Urinary bladder (tissue), 4 donors: ENCODE measurements around the gene PIP4K2C. TPM values are rescaled to one million over a fixed set of nuclear protein-coding genes. Genes with fewer than 3 reads are reported as not detected.
"Not testable (repeated sequence)": the region's sequence is repeated elsewhere in the genome, so short reads cannot be mapped to it uniquely, and the experiment has no call there.

Experiments used
- DNase-seq: peaks from one replicate; pipeline ENCODE4 v3.0.0-alpha.2; 2015; ENCODE audit errors: extremely low spot score
- H3K27ac ChIP-seq: one replicate; pipeline ENCODE4 v1.5.1; 2013; ENCODE audit warnings: low read depth, mild to moderate bottlenecking, moderate library complexity
- H3K36me3 ChIP-seq: one replicate; pipeline ENCODE4 v1.6.1; 2013; ENCODE audit warnings: mild to moderate bottlenecking, moderate library complexity; ENCODE audit not compliant: insufficient read depth
- H3K4me1 ChIP-seq: one replicate; pipeline ENCODE4 v1.6.1; 2013; ENCODE audit warnings: mild to moderate bottlenecking, moderate library complexity; ENCODE audit not compliant: insufficient read depth
- H3K4me3 ChIP-seq: one replicate; pipeline ENCODE4 v1.5.1; 2013; ENCODE audit warnings: low read depth, low read length
- WGBS: extraction: QIAGEN DNeasy Blood & Tissue Kit; methylation state at CpG from one replicate; pipeline ENCODE4 v1.1.7; 2013; 5-methylcytosine and 5-hydroxymethylcytosine counted together
- polyA plus RNA-seq: library from polyadenylated mRNA; stranded (reverse); fragments of 200-250 nt; gene quantifications from one replicate; pipeline ENCODE4 v1.2.3, GENCODE V29; 2013
- total RNA-seq: library from RNA; depleted of rRNA; stranded (reverse); fragments of >200 nt; gene quantifications from one replicate; pipeline ENCODE4 v1.2.3, GENCODE V29; 2014
- donor health status: healthy with polysubstance abuse.
- donor health status: healthy.

PIP4K2C gene
- total and polyA plus RNA-seq, 2 donors, result 9.5 to 26.8 TPM

DNA sequence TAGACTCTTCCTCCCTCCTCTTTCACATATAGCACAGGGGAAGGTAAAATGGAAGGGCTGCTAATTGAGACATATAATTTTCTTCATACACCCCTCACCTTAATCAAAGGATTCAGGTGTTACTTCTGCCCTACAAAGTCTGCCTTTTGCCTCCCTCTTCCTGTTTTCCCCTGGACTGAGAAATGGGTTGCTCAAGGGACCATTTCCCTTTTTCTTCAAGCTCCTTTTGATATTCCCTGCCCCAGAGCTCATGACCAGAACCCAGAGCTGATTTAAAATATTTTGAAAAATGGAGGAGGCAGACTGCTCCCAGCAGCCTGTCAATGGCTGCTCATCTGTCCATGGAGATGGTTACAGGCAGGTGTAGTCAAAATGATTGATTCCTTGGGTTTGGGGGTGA lies 6.3 kb upstream of the PIP4K2C start:
- Histone ChIP-seq H3K36me3 (no peaks in the 10 kb centered on the region), H3K27ac (no peak overlapping the region), H3K4me1 (no peaks in the 10 kb centered on the region), H3K4me3 (no peak overlapping the region)
- no peak for DNase-seq

DNA sequence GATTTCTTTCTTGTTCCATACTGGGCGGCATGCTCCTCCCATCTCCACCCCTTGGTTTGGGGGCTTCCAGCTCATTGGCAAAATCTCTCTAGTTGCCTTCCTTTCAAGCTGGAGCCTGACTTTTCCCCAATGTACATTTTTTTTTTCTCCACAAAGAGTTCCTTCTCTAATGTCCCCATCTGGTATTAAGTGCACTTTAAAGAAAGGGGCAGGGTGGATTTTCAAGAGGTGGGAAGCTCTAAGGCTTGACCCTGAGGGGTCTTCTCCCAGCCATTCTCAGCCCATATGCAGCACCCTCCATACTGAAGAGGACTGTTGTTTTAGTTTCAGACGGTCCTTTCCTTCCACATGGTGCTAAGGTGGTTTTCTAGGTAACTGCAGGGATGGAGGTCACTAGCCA lies 5.8 kb upstream of the PIP4K2C start:
- no peak for DNase-seq
- Histone ChIP-seq H3K27ac (no peak overlapping the region), H3K4me1 (no peaks in the 10 kb centered on the region), H3K36me3 (no peaks in the 10 kb centered on the region), H3K4me3 (no peak overlapping the region)
- 85% methylated on average over 2 of the region's 2 CpGs for WGBS

DNA sequence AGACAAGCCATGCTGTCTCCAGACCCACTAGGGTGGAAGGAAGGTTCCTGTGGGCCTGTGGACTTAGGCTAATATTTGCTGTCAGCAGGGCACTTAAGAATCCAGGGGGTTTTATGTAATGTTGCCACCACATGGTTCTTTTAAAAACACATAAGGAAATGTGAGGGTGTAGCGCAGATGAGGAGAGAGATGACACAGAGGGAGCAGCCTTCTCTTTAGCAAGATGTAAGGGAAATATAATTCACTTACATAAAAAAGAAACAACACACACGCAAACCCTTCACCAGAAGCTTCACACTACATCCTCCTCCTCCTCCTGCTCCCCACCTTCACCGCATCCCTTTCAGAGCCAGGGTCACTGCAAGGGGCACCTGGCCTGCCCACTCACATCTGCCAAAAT lies 4.9 kb upstream of the PIP4K2C start:
- no peak for DNase-seq
- no peaks in the 10 kb centered on the region for H3K4me1 ChIP-seq
- WGBS, result 89% methylated on average over 3 of the region's 3 CpGs
- H3K36me3 ChIP-seq, result no peaks in the 10 kb centered on the region
- no peak overlapping the region for H3K27ac ChIP-seq
- no peak overlapping the region for H3K4me3 ChIP-seq

DNA sequence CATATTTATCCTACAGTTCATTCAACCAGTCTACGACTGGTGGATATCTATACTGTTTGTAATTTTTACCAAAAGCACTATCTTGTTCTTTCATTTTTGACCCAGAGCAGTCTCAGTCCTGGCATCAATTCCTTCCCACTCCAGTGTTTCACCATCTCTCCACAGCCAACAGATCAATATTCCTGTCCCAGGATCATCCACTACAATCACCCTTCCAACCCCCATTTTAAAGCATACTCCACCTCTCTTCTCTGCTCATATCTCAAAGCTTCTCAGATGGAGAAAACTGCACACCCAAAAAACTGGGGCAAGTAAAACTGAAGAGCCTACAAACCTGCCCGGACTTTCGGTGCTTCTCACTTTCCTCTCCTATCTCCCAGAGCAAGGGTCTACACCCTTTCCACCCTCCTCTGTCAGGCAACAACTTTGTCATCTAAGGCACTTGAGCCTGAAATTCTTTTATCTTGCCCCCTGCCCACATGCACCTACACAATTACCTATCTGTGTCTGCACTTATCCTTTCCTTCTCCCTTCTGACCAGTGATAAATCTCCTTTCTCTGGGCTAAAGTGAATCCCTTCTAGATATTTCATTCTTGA lies 4.1 kb upstream of the PIP4K2C start:
- Histone ChIP-seq H3K36me3 (no peaks in the 10 kb centered on the region), H3K4me3 (no peak overlapping the region), H3K27ac (no peak overlapping the region), H3K4me1 (no peaks in the 10 kb centered on the region)
- no peak for DNase-seq
- 86% methylated on average over 3 of the region's 3 CpGs for WGBS

DNA sequence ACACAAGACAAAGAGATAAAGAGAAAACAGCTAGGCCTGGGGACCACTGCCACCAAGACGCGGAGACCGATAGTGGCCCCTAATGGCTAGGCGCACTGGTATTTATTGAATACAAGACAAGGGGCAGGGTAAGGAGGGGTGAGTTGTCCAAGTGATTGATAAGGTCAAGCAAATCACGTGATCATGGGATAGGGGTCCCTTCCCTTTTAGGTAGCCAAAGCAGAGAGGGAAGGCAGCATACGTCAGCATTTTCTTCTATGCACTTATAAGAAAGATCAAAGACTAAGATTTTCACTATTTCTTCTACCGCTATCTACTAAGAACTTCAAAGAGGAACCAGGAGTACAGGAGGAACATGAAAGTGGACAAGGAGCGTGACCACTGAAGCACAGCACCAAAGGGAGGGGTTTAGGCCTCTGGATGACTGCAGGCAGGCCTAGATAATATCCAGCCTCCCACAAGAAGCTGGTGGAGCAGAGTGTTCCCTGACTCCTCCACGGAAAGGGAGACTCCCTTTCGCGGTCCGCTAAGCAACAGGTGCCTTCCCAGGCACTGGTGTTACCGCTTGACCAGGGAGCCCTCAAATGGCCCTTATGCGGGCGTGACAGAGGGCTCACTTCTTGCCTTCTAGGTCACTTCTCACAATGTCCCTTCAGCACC lies 1.9 kb upstream of the PIP4K2C start:
- H3K27ac ChIP-seq, DNase-seq: not testable (repeated sequence)
- WGBS, result 94% methylated on average over 15 of the region's 15 CpGs

DNA sequence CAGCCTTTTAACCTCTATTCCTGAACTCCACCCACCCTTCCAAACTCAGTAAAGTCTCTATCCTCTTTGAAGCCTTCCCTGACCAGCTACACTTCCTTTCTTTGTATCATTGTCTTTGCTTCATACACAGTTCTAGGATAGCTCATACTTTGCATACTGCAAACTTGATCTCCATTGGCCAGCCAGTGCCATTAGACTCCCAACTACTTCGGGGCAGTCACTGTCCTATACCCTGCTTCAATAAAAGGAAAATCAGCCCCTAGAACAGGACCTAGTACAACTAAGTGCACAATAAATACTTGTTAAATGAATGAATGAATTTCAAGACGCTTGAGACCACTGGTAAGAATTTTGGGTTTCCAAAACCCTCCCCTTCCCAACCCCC lies 521 bp upstream of the PIP4K2C start:
- Histone ChIP-seq H3K36me3 (no peaks in the 10 kb centered on the region), H3K4me3 (peak overlapping the region; percentile 84), H3K27ac (no peak overlapping the region), H3K4me1 (no peaks in the 10 kb centered on the region)
- 24% methylated on average over 2 of the region's 2 CpGs for WGBS
- no peak for DNase-seq

More for the DNA sequence above, 1.9 kb upstream of the PIP4K2C start:
- not testable (repeated sequence) for H3K4me1 ChIP-seq, H3K4me3 ChIP-seq, H3K36me3 ChIP-seq

DNA sequence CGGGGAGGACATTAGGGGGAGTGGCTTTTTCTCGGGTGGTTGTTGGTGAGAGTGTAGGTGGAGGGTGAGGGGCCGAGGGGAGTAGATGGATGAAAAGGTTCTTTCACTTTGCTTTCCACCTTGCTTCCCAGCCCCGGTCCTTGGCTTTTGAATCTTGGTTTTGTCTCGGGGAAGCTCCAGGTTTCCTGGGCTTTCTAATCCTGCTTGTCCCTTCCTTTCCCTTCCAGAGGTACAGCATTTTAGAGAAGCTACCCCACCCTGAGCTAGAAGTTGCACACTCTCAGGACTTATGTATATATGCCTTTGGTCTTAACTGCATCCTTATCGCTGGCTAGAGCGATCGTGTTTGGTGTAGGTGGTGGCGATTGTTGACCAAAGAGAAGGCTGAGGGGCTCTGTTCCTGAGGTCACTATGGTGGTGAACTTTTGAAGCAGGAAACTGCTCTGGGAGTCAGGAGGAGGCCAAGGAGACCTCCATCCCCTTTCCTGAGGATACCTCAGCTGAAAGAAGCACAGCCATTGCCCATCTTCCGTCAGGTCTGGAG lies 862 bp downstream of the PIP4K2C start:
- WGBS, result 42% methylated on average over 10 of the region's 10 CpGs
- no peak overlapping the region for H3K27ac ChIP-seq

DNA sequence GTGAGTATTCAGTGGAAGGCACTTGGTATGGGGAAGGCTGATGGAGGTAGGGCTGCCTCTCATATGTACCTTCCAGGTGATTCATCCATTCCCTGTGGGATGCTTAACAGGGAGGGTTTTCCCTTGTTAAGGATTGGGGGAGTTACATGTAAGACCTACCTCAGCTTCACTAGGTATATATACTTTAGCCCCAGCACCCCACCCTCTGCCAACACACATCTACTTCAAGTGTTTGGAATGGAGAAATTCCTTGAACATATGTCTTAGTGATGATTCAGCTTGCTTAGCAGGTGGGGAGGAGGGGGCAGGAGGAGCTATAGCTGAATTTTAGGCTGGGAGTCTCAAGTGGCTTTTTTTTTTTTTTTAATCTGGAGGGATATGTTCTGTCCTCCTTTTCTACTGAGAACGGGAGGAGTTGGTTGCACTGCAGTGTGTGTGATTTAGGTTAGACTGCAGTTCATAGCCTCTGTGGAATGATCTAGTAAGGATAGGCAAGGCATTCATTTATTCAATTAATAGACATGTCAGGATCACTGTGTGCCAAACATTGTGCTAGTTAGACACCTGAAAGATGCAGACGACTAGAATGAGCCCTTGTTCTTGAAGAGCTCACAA lies 1.7 kb downstream of the PIP4K2C start:
- Histone ChIP-seq H3K4me3 (no peak overlapping the region), H3K4me1 (no peaks in the 10 kb centered on the region), H3K36me3 (no peaks in the 10 kb centered on the region), H3K27ac (no peak overlapping the region)
- DNase-seq, result no peak
- WGBS, result 81% methylated on average over 2 of the region's 2 CpGs

More for the DNA sequence above, 862 bp downstream of the PIP4K2C start:
- no peak for DNase-seq
- Histone ChIP-seq H3K4me3 (peak overlapping the region; percentile 84), H3K4me1 (no peaks in the 10 kb centered on the region), H3K36me3 (no peaks in the 10 kb centered on the region)

DNA sequence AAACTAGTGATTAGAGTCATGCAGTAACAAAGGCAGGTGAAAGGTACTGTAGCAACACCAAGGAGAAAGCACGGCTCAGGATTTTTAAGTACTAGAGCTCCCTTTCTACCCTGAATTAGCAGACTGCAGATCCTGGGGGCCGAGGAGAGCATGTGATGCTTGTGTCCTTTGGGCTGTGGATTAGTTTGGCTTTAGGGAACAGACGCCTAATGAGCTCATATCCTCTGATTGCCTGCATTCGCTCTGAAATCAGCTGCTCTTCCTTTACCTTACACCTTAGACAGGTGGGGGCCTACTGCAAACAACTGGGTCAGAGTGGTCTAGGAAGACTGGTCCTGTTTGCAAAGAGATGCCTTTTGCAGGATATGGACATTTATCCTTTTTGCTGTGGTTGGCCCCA lies 2.2 kb downstream of the PIP4K2C start:
- no peak for DNase-seq
- Histone ChIP-seq H3K27ac (no peak overlapping the region), H3K4me3 (no peak overlapping the region), H3K36me3 (no peaks in the 10 kb centered on the region), H3K4me1 (no peaks in the 10 kb centered on the region)
- 86% methylated on average over 4 of the region's 4 CpGs for WGBS

DNA sequence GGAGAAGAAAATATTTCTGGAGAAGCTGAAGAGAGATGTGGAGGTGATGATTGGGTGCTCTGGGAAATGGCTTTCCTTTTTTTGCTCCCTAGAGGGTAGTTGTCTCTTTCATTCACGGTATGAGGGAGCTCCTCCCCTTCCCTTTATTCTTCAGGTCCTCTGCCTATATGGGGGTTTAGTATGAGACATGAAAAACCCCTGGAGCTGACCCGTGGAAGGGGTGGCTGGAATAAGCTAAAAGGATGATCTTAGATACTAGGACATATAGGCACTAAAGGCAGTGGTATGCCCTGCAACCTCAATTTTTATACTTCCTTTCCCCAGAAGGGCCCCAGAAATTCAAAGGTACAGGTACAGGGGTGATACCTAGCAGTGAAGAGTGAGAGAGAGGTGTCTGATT lies 9.4 kb downstream of the PIP4K2C start:
- Histone ChIP-seq H3K4me1 (no peaks in the 10 kb centered on the region), H3K4me3 (no peak overlapping the region), H3K27ac (no peak overlapping the region), H3K36me3 (no peaks in the 10 kb centered on the region)
- no peak for DNase-seq
- WGBS, result 69% methylated on average over 2 of the region's 2 CpGs

DNA sequence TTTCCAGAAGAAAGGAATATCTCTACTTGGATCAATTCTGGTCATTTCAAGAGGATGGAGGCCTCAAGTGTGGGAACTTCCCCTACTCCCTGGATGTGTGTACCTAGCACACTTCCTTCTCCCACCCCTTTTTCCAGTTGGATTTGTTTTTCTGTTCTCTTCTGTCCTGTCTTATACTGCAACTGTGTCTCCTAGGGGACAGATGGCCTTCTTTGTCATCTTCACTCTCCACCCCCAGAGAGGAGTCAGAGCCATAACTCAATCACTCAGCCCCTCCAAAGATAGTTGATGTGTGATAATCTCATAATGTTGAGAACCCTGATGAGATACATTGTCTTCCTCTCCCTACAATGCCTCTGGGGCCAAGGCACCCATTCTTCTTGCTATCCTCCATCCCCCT lies 11.6 kb downstream of the PIP4K2C start:
- no peaks in the 10 kb centered on the region for H3K36me3 ChIP-seq
- H3K4me1 ChIP-seq, result no peaks in the 10 kb centered on the region
- no peak overlapping the region for H3K27ac ChIP-seq
- DNase-seq, result no peak
- no peak overlapping the region for H3K4me3 ChIP-seq

DNA sequence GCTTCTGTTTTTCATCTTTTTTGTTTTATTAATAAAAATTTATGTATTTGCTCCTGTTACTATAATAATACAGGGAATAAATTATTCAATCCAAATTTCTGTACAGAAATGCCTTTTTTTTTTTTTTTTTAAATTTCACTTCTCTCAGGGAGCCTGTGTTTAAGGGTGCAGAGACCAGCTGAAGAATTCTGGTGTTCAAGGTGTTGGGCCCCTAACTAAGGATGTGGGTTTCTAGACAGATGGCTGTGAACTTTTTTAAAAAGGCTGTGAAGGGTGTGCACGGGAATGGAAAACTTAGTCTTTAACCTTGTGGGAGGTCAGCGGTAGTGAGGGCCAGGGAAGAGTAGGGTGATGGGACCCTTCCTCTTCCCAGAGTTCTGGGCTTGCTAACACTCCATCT lies 12.3 kb downstream of the PIP4K2C start:
- peak overlapping the region; percentile 48 for H3K27ac ChIP-seq
- no peaks in the 10 kb centered on the region for H3K4me1 ChIP-seq
- 53% methylated on average over 2 of the region's 2 CpGs for WGBS
- no peak overlapping the region for H3K4me3 ChIP-seq
- no peaks in the 10 kb centered on the region for H3K36me3 ChIP-seq
- no peak for DNase-seq

DNA sequence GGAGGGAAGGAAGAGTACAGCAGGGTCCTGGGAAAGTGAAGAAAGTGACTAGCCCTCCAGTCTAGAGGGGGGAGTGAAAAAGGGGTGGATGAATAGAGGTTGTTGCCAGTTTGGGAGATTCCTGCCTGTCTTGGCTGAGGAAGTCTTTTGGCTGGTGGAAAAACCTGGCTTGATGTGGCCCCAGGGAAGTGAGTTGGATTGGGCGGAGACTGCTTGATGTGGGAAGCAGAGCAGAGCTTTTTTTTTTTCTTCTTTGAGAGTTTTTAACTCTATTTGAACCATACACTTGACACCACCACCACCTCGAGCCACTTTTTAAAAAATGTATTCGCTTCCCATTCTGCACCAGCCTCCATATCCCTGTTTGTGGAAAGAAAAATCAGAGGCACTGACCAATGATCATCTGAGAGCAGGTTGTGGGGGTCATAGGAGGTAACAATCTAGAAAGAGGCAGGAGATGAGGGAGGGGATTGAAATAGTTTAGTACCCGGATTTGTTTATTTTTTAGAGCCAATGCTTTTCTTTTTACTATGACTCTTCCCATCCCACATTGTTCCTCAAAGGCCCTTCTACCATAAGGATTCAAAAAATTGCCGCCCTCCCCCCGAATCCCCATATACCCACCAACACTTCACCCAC lies 12.9 kb downstream of the PIP4K2C start:
- Histone ChIP-seq H3K27ac (peak overlapping the region; percentile 93), H3K4me1 (no peaks in the 10 kb centered on the region), H3K4me3 (peak overlapping the region; percentile 78), H3K36me3 (no peaks in the 10 kb centered on the region)
- DNase-seq, result no peak
- WGBS, result 12% methylated on average over 6 of the region's 6 CpGs
